ENCODE results near the gene CITED4. TPM values are rescaled to one million over a fixed set of nuclear protein-coding genes. Genes with fewer than 3 reads are reported as not detected.

The CITED4 gene
- total RNA-seq, 1 experiment from 2014 or later = 10.6 TPM

DNA sequence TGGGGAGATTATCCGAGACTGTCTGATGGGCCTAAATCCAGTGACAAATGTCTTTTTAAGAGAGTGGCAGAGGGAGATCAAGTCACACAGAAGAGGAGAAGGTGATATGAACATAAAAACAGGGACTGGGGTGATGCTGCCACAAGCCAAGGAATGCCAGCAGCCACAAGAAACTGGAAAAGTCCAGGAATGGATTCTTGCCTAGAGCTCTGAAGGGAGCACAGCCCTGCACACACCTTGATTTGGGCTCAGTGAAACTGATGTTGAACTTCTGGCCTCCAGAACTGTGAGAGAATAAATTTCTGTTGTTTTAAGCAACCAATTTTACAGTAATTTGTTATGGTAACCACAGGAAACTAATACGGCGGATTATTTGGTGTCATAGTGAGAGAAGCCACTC lies 19.5 kb downstream of the CITED4 start:
- Histone ChIP-seq H2AFZ (ENCODE audit: low read length) (no peak overlapping the region), H3K4me1 (ENCODE audit: insufficient read depth, low read length) (no peaks in the 10 kb centered on the region), H4K20me1 (ENCODE audit: low read length) (no peaks in the 10 kb centered on the region), H3K9me3 (ENCODE audit: low read length) (no peaks in the 10 kb centered on the region), H3K9me2 (replicated peaks; ENCODE audit: low read length) (no peaks in the 10 kb centered on the region), H3K79me2 (ENCODE audit: low read length) (no peaks in the 10 kb centered on the region), H3K4me3 (ENCODE audit: low read length) (no peak overlapping the region), H3K27me3 (ENCODE audit: low read length) (no peaks in the 10 kb centered on the region), H3K36me3 (ENCODE audit: low read depth, low read length) (no peaks in the 10 kb centered on the region), H3K9ac (ENCODE audit: low read length) (no peak overlapping the region), H3K27ac (ENCODE audit: low read length) (no peak overlapping the region), H3K4me2 (ENCODE audit: low read length) (no peak overlapping the region), H3F3A (ENCODE audit: low read length, unreplicated experiment) (no peaks in the 10 kb centered on the region)
- TF ChIP-seq, protein P1, sequence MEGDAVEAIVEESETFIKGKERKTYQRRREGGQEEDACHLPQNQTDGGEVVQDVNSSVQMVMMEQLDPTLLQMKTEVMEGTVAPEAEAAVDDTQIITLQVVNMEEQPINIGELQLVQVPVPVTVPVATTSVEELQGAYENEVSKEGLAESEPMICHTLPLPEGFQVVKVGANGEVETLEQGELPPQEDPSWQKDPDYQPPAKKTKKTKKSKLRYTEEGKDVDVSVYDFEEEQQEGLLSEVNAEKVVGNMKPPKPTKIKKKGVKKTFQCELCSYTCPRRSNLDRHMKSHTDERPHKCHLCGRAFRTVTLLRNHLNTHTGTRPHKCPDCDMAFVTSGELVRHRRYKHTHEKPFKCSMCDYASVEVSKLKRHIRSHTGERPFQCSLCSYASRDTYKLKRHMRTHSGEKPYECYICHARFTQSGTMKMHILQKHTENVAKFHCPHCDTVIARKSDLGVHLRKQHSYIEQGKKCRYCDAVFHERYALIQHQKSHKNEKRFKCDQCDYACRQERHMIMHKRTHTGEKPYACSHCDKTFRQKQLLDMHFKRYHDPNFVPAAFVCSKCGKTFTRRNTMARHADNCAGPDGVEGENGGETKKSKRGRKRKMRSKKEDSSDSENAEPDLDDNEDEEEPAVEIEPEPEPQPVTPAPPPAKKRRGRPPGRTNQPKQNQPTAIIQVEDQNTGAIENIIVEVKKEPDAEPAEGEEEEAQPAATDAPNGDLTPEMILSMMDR (conservative IDR thresholded peaks at IDR 0.05; ENCODE audit: low read depth, low read length) = no peak
- TF ChIP-seq EZH2 (IDR thresholded peaks at IDR 0.05; ENCODE audit: low read length, unreplicated experiment) (no peak), EZH2phosphoT487 (IDR thresholded peaks at IDR 0.05; ENCODE audit: borderline replicate concordance, low read length) (no peak)
- BruUV-seq (replicated peaks) = no TSS peak
- CTCF ChIA-PET = no interaction called here
- intact Hi-C loops (cut with micrococcal nuclease) = no loop called here
- DNase-seq = no peak
- POLR2A ChIA-PET (ENCODE audit: unreplicated experiment) = no interaction called here
- no peak for ATAC-seq

DNA sequence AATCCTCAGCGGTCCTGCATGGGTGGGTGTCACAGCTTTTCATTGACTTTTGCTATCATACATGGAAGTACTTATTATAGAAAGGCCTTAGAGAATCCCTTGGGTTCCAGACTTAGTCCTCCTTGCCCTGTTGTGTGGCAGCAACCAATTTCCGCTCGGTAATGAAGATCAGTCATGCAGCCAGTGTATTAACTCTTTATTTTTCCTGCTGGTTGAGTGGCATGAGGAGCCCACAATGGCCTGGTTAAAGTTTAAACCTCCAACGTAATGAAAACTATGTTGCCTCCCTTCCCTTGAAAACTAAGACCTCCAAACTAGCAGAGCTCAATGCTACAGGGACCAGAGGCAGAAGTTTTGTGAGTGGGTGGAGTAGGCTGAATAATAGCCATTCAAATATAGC lies 20.0 kb downstream of the CITED4 start:
- Histone ChIP-seq H2AFZ (ENCODE audit: low read length) (no peak overlapping the region), H3K4me2 (ENCODE audit: low read length) (no peak overlapping the region), H3K27ac (ENCODE audit: low read length) (no peak overlapping the region), H3K9me3 (ENCODE audit: low read length) (no peaks in the 10 kb centered on the region), H3K4me1 (ENCODE audit: insufficient read depth, low read length) (no peaks in the 10 kb centered on the region), H3K27me3 (ENCODE audit: low read length) (no peaks in the 10 kb centered on the region), H4K20me1 (ENCODE audit: low read length) (no peaks in the 10 kb centered on the region), H3K9me2 (replicated peaks; ENCODE audit: low read length) (no peaks in the 10 kb centered on the region), H3K9ac (ENCODE audit: low read length) (no peak overlapping the region), H3F3A (ENCODE audit: low read length, unreplicated experiment) (no peaks in the 10 kb centered on the region), H3K36me3 (ENCODE audit: low read depth, low read length) (no peaks in the 10 kb centered on the region), H3K79me2 (ENCODE audit: low read length) (no peaks in the 10 kb centered on the region), H3K4me3 (ENCODE audit: low read length) (no peak overlapping the region)
- intact Hi-C loops (cut with micrococcal nuclease) = no loop called here
- DNase-seq = no peak
- BruUV-seq (replicated peaks) = no TSS peak
- ATAC-seq = no peak
- CTCF ChIA-PET = no interaction called here
- POLR2A ChIA-PET (ENCODE audit: unreplicated experiment) = no interaction called here
- TF ChIP-seq EZH2phosphoT487 (IDR thresholded peaks at IDR 0.05; ENCODE audit: borderline replicate concordance, low read length) = no peak

DNA sequence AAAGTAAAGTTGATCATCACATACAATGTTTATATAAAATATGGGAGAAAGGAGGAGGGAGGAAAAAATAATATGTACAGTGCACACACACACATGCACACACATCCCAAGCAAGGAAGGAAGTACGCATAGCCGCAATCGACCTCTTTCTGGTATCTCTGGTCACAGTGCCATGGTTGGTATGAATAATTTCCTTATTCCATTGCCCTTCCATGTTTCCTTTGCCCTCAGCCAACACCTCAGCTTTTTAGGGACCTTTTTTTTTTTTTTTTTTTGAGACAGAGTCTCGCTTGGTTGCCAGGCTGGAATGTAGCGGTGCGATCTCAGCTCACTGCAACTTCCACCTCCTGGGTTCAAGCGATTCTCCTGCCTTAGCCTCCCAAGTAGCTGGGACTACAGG lies 20.6 kb downstream of the CITED4 start:
- DNase-seq = no peak
- no peaks in the 10 kb centered on the region for H3K4me1 ChIP-seq (ENCODE audit: insufficient read depth, low read length)
- no peaks in the 10 kb centered on the region for H3K9me3 ChIP-seq (ENCODE audit: low read length)
- CTCF ChIA-PET = no interaction called here
- no peak overlapping the region for H2AFZ ChIP-seq (ENCODE audit: low read length)
- intact Hi-C loops (cut with micrococcal nuclease) = no loop called here
- no peak overlapping the region for H3K27ac ChIP-seq (ENCODE audit: low read length)
- H3K36me3 ChIP-seq (ENCODE audit: low read depth, low read length) = no peaks in the 10 kb centered on the region
- BruUV-seq (replicated peaks) = no TSS peak
- no peaks in the 10 kb centered on the region for H3K9me2 ChIP-seq (replicated peaks; ENCODE audit: low read length)
- no peak overlapping the region for H3K9ac ChIP-seq (ENCODE audit: low read length)
- no peaks in the 10 kb centered on the region for H3K79me2 ChIP-seq (ENCODE audit: low read length)
- no peaks in the 10 kb centered on the region for H3F3A ChIP-seq (ENCODE audit: low read length, unreplicated experiment)
- no peak overlapping the region for H3K4me3 ChIP-seq (ENCODE audit: low read length)
- no peaks in the 10 kb centered on the region for H4K20me1 ChIP-seq (ENCODE audit: low read length)
- TF ChIP-seq EZH2 (IDR thresholded peaks at IDR 0.05; ENCODE audit: low read length, unreplicated experiment) (no peak), EZH2phosphoT487 (IDR thresholded peaks at IDR 0.05; ENCODE audit: borderline replicate concordance, low read length) (no peak)
- TF ChIP-seq, protein P1 (conservative IDR thresholded peaks at IDR 0.05; ENCODE audit: low read depth, low read length) = no peak
- no peaks in the 10 kb centered on the region for H3K27me3 ChIP-seq (ENCODE audit: low read length)
- POLR2A ChIA-PET (ENCODE audit: unreplicated experiment) = no interaction called here
- H3K4me2 ChIP-seq (ENCODE audit: low read length) = no peak overlapping the region
- no peak for ATAC-seq

All from PC-3 (cell line).